ENCODE results near the gene AOPEP. TPM values are rescaled to one million over a fixed set of nuclear protein-coding genes. Genes with fewer than 3 reads are reported as not detected.

Gene AOPEP
- total RNA-seq, 4 donors from 2014 or later = 126 to 216 (median 136) TPM

GRCh38 chr9:94725293-94725692 is 1.2 kb upstream of the AOPEP start:
- intact Hi-C loops (cut with DNase I) = no loop called here
- no peak for TF ChIP-seq CTCF (IDR thresholded peaks at IDR 0.05)
- no peak for TF ChIP-seq POLR2A (IDR thresholded peaks at IDR 0.05)
- Histone ChIP-seq H3K27ac (no peak overlapping the region), H3K4me3 (replicated peaks in 1 of 3) (no peak overlapping the region), H3K4me1 (peaks cover 7% of the 10 kb centered on the region in 2 donors), H3K36me3 (no peaks in the 10 kb centered on the region), H3K9me3 (no peaks in the 10 kb centered on the region), H3K27me3 (no peaks in the 10 kb centered on the region)
- DNase-seq = no peak
- WGBS, 2 donors = 95% methylated on average over 3 of the region's 3 CpGs

- peaks cover 7 to 10% of the 10 kb centered on the region in 2 donors for H3K4me1 ChIP-seq
- H3K27ac ChIP-seq = no peak overlapping the region
- 74 to 76% methylated on average over 6 of the region's 6 CpGs for WGBS, 2 donors
- H3K9me3 ChIP-seq = no peaks in the 10 kb centered on the region
- TF ChIP-seq POLR2A (IDR thresholded peaks at IDR 0.05) (no peak), CTCF (IDR thresholded peaks at IDR 0.05) (no peak)
- H3K27me3 ChIP-seq = no peaks in the 10 kb centered on the region
- H3K4me3 ChIP-seq (replicated peaks in 1 of 3) = no peak overlapping the region
- intact Hi-C loops (cut with DNase I) = no loop called here
- no peak for DNase-seq
- no peaks in the 10 kb centered on the region for H3K36me3 ChIP-seq
Measured at GRCh38 chr9:94728719-94729118, 2.2 kb downstream of the AOPEP start.

- TF ChIP-seq CTCF (IDR thresholded peaks at IDR 0.05) (no peak), POLR2A (IDR thresholded peaks at IDR 0.05) (no peak)
- Histone ChIP-seq H3K4me1 (peaks cover 7 to 10% of the 10 kb centered on the region in 2 donors), H3K9me3 (no peaks in the 10 kb centered on the region), H3K4me3 (replicated peaks in 1 of 3) (no peak overlapping the region), H3K36me3 (no peaks in the 10 kb centered on the region), H3K27me3 (no peaks in the 10 kb centered on the region), H3K27ac (no peak overlapping the region)
- no peak for DNase-seq
- 96 to 98% methylated on average over 3 of the region's 3 CpGs for WGBS, 2 donors
- intact Hi-C loops (cut with DNase I) = no loop called here
Measured at GRCh38 chr9:94729199-94729598, 2.7 kb downstream of the AOPEP start.

GRCh38 chr9:94734054-94734754 is 7.7 kb downstream of the AOPEP start:
- no peaks in the 10 kb centered on the region for H3K27me3 ChIP-seq
- H3K36me3 ChIP-seq = no peaks in the 10 kb centered on the region
- no peak for TF ChIP-seq POLR2A (IDR thresholded peaks at IDR 0.05)
- no peak for TF ChIP-seq CTCF (IDR thresholded peaks at IDR 0.05)
- 69 to 76% methylated on average over 4 of the region's 4 CpGs for WGBS, 2 donors
- peaks cover 3 to 4% of the 10 kb centered on the region in 2 donors for H3K4me1 ChIP-seq
- DNase-seq = no peak
- no peaks in the 10 kb centered on the region for H3K9me3 ChIP-seq
- no peak overlapping the region for H3K4me3 ChIP-seq (replicated peaks in 1 of 3)
- H3K27ac ChIP-seq = no peak overlapping the region
- intact Hi-C loops (cut with DNase I) = no loop called here

GRCh38 chr9:94736759-94737158 is 10.3 kb downstream of the AOPEP start:
- Histone ChIP-seq H3K27ac (no peak overlapping the region), H3K9me3 (no peaks in the 10 kb centered on the region), H3K4me1 (peaks cover 7 to 24% of the 10 kb centered on the region in 2 donors), H3K27me3 (no peaks in the 10 kb centered on the region), H3K36me3 (no peaks in the 10 kb centered on the region), H3K4me3 (replicated peaks in 1 of 3) (no peak overlapping the region)
- no peak for TF ChIP-seq CTCF (IDR thresholded peaks at IDR 0.05)
- no peak for TF ChIP-seq POLR2A (IDR thresholded peaks at IDR 0.05)
- DNase-seq = no peak
- intact Hi-C loops (cut with DNase I) = no loop called here

Data from thyroid gland (tissue), 4 donors.